ENCODE data around the gene IFNAR2.

GRCh38 chr21:33259428-33259827 is 29.7 kb downstream of the IFNAR2 start:
- TF ChIP-seq CTCF (IDR thresholded peaks at IDR 0.05) (no peak), ZFX (IDR thresholded peaks at IDR 0.05; ENCODE audit: borderline replicate concordance) (no peak)

All from 22Rv1 (cell line).